Measurements from ENCODE around the gene HK2.

HK2 gene

DNA sequence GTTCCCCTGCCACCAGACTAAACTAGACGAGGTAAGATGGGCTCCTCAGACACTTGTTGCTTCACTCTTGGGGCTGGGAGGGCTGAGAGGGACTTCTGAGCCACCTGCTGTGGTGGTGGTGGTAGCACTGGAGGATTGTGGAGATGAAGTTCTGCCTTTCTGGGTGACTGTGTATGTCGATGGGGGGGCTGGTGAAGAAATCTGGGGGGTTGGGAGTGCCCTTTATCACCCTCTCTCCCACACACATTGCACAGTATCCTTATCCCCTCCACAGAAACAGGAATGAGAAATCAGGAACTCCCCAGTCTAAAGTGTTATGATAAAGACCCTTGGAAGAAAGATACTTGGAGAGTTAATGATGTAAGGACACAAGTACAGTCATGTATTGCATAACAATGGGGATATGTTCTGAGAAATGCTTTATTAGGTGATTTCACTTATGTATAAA lies 38.5 kb downstream of the HK2 start:
- Histone ChIP-seq H3K27me3 (replicated peaks; ENCODE audit: control insufficient read depth, insufficient read depth, low read length) (no peaks in the 10 kb centered on the region), H3K9ac (ENCODE audit: low read length) (no peak overlapping the region), H3K36me3 (ENCODE audit: control insufficient read depth, insufficient read depth, low read length, severe bottlenecking) (peaks cover 84% of the 10 kb centered on the region), H3K4me1 (ENCODE audit: control insufficient read depth, insufficient read depth, low read length) (peaks cover 57% of the 10 kb centered on the region), H3K4me3 (ENCODE audit: low read length) (no peak overlapping the region), H3K9me3 (ENCODE audit: control insufficient read depth, low read length) (no peaks in the 10 kb centered on the region)
- DNase-seq (ENCODE audit: low read depth), result no peak

DNA sequence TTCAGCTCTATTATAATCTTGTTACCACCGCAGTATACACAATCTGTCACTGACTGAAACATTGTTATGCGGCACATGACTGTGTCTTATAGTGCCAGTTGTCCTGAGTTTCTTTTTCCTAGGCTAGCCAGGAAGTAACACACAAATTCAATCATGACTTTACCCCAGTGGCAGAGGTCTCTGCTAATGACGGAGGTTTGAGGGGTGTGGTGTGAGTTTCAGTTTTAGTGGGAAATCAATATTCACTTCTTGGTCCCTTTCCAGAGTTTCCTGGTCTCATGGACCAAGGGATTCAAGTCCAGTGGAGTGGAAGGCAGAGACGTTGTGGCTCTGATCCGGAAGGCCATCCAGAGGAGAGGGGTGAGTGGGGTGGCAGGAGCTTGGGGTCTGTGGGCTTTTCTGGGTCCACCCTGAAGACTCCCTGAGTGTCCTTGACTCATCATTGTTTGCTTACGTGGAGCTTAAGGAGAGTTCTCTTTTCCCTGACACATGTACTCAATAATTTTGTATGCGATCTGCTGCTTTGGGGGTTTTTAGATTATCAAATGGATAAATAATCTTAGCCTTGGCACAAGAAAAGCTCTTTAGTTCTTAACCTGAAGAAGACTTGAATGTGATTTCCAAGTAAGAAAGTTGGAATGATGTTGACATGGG lies 39.2 kb downstream of the HK2 start:
- Histone ChIP-seq H3K27me3 (replicated peaks; ENCODE audit: control insufficient read depth, insufficient read depth, low read length) (no peaks in the 10 kb centered on the region), H3K9ac (ENCODE audit: low read length) (no peak overlapping the region), H3K9me3 (ENCODE audit: control insufficient read depth, low read length) (no peaks in the 10 kb centered on the region), H3K36me3 (ENCODE audit: control insufficient read depth, insufficient read depth, low read length, severe bottlenecking) (peaks cover 84% of the 10 kb centered on the region), H3K4me3 (ENCODE audit: low read length) (no peak overlapping the region), H3K4me1 (ENCODE audit: control insufficient read depth, insufficient read depth, low read length) (peaks cover 53% of the 10 kb centered on the region)
- DNase-seq (ENCODE audit: low read depth), result no peak

DNA sequence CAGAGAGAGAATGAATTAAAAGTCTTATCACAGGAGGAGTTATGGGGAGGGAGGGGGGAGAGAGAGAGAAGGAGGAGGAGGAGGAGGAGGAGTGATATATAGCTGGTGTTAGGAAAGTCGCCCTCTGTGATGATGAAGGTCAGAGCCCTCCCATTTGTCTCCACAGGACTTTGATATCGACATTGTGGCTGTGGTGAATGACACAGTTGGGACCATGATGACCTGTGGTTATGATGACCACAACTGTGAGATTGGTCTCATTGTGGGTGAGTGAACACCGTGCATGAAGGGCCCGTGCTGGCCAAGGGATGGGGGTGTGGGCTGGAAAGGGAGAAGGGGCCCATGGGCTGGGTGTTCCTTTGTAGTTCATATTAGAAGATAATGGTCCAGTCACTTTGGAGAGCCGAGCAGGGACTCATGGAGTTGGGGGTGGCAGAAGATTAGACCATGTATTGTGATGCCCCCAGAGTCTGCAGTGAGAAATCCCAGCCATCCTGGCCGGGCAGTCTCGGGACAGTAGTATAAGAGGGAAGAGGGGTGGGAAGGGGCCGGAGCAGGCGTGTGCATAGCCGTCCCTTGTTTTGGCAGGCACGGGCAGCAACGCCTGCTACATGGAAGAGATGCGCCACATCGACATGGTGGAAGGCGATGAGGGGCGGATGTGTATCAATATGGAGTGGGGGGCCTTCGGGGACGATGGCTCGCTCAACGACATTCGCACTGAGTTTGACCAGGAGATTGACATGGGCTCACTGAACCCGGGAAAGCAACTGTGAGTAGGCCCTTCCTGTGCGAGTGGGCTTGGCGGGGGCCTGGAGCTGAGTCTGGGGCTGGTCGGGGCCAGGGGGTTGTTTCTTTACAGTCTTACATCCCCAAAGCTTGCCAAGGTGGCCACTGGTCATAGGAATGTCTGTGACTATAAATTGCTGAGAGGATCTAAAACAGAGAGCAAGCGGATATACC lies 40.0 kb downstream of the HK2 start:
- no peak for DNase-seq (ENCODE audit: low read depth)
- H3K4me3 ChIP-seq (ENCODE audit: low read length), result no peak overlapping the region
- H3K9ac ChIP-seq (ENCODE audit: low read length), result peak overlapping the region; percentile 65
- H3K27me3 ChIP-seq (replicated peaks; ENCODE audit: control insufficient read depth, insufficient read depth, low read length), result no peaks in the 10 kb centered on the region
- H3K4me1 ChIP-seq (ENCODE audit: control insufficient read depth, insufficient read depth, low read length), result peaks cover 51% of the 10 kb centered on the region
- H3K9me3 ChIP-seq (ENCODE audit: control insufficient read depth, low read length), result no peaks in the 10 kb centered on the region
- peaks cover 84% of the 10 kb centered on the region for H3K36me3 ChIP-seq (ENCODE audit: control insufficient read depth, insufficient read depth, low read length, severe bottlenecking)

- Histone ChIP-seq H3K9ac (ENCODE audit: low read length) (peak overlapping the region; percentile 74), H3K36me3 (ENCODE audit: control insufficient read depth, insufficient read depth, low read length, severe bottlenecking) (peaks cover 84% of the 10 kb centered on the region), H3K9me3 (ENCODE audit: control insufficient read depth, low read length) (no peaks in the 10 kb centered on the region), H3K27me3 (replicated peaks; ENCODE audit: control insufficient read depth, insufficient read depth, low read length) (no peaks in the 10 kb centered on the region), H3K4me1 (ENCODE audit: control insufficient read depth, insufficient read depth, low read length) (peaks cover 49% of the 10 kb centered on the region), H3K4me3 (ENCODE audit: low read length) (no peak overlapping the region)
- peak; percentile 91 for DNase-seq (ENCODE audit: low read depth)
Observed at GRCh38 chr2:74876081-74876886, 42.4 kb downstream of the HK2 start.

DNA sequence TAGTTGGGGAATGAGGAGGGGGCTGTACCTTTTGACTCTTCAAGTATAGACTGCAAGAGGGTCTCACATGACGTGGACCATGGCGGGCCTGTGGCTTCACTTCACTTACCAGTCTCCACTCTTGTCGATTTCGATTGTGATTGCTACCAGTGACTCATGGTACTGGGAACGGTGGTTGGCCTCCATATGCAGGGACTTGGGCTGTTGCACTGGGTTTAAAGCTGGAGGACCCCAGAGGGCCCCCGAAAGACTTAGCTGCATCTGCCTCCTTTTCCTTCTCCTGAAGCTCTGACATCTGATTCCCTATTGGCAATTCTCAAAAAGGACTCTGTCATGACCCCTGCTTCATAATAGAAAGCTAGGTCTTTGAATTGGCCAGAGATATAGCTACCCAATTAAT lies 43.4 kb downstream of the HK2 start:
- no peak overlapping the region for H3K4me3 ChIP-seq (ENCODE audit: low read length)
- no peaks in the 10 kb centered on the region for H3K9me3 ChIP-seq (ENCODE audit: control insufficient read depth, low read length)
- no peak for DNase-seq (ENCODE audit: low read depth)
- no peak overlapping the region for H3K9ac ChIP-seq (ENCODE audit: low read length)
- peaks cover 40% of the 10 kb centered on the region for H3K4me1 ChIP-seq (ENCODE audit: control insufficient read depth, insufficient read depth, low read length)
- no peaks in the 10 kb centered on the region for H3K27me3 ChIP-seq (replicated peaks; ENCODE audit: control insufficient read depth, insufficient read depth, low read length)
- peaks cover 84% of the 10 kb centered on the region for H3K36me3 ChIP-seq (ENCODE audit: control insufficient read depth, insufficient read depth, low read length, severe bottlenecking)

DNA sequence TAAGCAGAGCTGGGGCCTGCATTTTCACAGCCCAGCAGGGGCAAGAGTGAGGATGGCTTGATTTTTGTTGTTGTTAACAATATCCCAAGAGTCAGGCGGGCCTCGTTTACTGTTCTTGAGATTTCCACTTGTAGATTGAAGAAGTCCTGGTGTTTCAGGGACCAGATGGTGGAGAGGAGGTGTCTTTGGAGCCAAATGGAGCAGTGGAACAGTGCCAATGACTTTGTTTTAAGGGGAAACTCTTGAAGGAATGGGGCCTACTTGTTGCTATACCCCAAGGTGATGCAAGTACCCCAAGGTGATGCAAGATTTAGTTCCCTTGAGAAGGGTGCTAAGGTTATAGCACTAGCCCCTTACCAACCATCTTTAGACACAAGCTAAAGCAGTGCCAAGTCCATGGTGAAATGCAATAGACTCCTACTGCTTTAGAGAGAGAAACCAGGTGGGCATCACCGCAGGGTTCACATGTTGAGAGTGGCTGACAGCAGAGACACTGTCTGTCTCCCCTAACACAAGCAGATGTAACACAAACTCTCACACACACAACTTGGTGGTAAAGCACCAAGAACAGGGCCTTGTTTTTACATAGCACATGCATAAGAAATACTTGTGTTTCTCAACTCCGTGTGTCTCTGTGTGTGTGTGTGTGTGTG lies 44.0 kb downstream of the HK2 start:
- no peaks in the 10 kb centered on the region for H3K9me3 ChIP-seq (ENCODE audit: control insufficient read depth, low read length)
- no peaks in the 10 kb centered on the region for H3K27me3 ChIP-seq (replicated peaks; ENCODE audit: control insufficient read depth, insufficient read depth, low read length)
- H3K9ac ChIP-seq (ENCODE audit: low read length), result no peak overlapping the region
- H3K4me1 ChIP-seq (ENCODE audit: control insufficient read depth, insufficient read depth, low read length), result peaks cover 35% of the 10 kb centered on the region
- H3K4me3 ChIP-seq (ENCODE audit: low read length), result no peak overlapping the region
- peaks cover 84% of the 10 kb centered on the region for H3K36me3 ChIP-seq (ENCODE audit: control insufficient read depth, insufficient read depth, low read length, severe bottlenecking)
- DNase-seq (ENCODE audit: low read depth), result no peak

DNA sequence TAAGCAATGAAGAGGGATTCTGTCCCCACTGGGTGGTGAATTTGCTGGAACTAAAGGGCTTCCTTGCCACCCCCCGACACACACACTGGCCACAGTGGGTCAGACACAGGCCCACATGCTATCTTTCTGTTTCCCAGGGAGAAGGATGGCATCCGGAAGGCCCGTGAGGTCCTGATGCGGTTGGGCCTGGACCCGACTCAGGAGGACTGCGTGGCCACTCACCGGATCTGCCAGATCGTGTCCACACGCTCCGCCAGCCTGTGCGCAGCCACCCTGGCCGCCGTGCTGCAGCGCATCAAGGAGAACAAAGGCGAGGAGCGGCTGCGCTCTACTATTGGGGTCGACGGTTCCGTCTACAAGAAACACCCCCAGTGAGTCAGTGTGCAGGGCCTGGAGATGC lies 44.6 kb downstream of the HK2 start:
- Histone ChIP-seq H3K4me1 (ENCODE audit: control insufficient read depth, insufficient read depth, low read length) (peaks cover 29% of the 10 kb centered on the region), H3K36me3 (ENCODE audit: control insufficient read depth, insufficient read depth, low read length, severe bottlenecking) (peaks cover 84% of the 10 kb centered on the region)
- no peak for DNase-seq (ENCODE audit: low read depth)

GRCh38 chr2:74880054-74880728 lies 46.3 kb downstream of the HK2 start:
- DNase-seq (ENCODE audit: low read depth), result no peak
- H3K4me3 ChIP-seq (ENCODE audit: low read length), result no peak overlapping the region
- H3K36me3 ChIP-seq (ENCODE audit: control insufficient read depth, insufficient read depth, low read length, severe bottlenecking), result peaks cover 94% of the 10 kb centered on the region
- H3K27me3 ChIP-seq (replicated peaks; ENCODE audit: control insufficient read depth, insufficient read depth, low read length), result no peaks in the 10 kb centered on the region
- no peak overlapping the region for H3K9ac ChIP-seq (ENCODE audit: low read length)
- H3K4me1 ChIP-seq (ENCODE audit: control insufficient read depth, insufficient read depth, low read length), result peaks cover 14% of the 10 kb centered on the region
- H3K9me3 ChIP-seq (ENCODE audit: control insufficient read depth, low read length), result no peaks in the 10 kb centered on the region

More for the DNA sequence above, 44.6 kb downstream of the HK2 start:
- H3K27me3 ChIP-seq (replicated peaks; ENCODE audit: control insufficient read depth, insufficient read depth, low read length), result no peaks in the 10 kb centered on the region
- H3K9me3 ChIP-seq (ENCODE audit: control insufficient read depth, low read length), result no peaks in the 10 kb centered on the region
- no peak overlapping the region for H3K9ac ChIP-seq (ENCODE audit: low read length)
- no peak overlapping the region for H3K4me3 ChIP-seq (ENCODE audit: low read length)

- H3K4me3 ChIP-seq (ENCODE audit: low read length), result no peak overlapping the region
- peaks cover 98% of the 10 kb centered on the region for H3K36me3 ChIP-seq (ENCODE audit: control insufficient read depth, insufficient read depth, low read length, severe bottlenecking)
- no peak for DNase-seq (ENCODE audit: low read depth)
- no peaks in the 10 kb centered on the region for H3K27me3 ChIP-seq (replicated peaks; ENCODE audit: control insufficient read depth, insufficient read depth, low read length)
- H3K9me3 ChIP-seq (ENCODE audit: control insufficient read depth, low read length), result no peaks in the 10 kb centered on the region
- H3K4me1 ChIP-seq (ENCODE audit: control insufficient read depth, insufficient read depth, low read length), result peaks cover 6% of the 10 kb centered on the region
- H3K9ac ChIP-seq (ENCODE audit: low read length), result no peak overlapping the region
Observed at GRCh38 chr2:74881176-74881575, 47.2 kb downstream of the HK2 start.

DNA sequence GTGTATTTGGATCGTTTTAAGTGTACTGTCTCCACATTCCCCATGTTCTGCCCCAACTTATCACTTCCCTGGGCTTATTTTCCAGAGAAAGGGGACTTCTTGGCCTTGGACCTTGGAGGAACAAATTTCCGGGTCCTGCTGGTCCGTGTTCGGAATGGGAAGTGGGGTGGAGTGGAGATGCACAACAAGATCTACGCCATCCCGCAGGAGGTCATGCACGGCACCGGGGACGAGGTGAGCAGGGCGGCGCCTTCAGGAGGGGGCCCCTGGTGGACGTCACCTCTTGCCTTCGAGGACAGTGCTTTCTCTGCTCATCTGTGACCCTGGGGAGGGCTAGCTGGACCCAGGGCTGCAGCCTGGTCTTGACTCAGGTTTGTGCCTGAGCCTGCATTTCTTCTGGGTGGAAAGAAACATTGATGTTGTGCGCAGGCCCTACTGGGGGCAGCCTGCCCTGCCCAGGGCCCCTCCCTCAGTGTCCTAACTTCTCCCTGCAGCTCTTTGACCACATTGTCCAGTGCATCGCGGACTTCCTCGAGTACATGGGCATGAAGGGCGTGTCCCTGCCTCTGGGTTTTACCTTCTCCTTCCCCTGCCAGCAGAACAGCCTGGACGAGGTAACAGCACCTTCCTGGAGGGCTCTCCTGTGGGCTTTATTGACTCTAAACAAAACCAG lies 47.8 kb downstream of the HK2 start:
- Histone ChIP-seq H3K27me3 (replicated peaks; ENCODE audit: control insufficient read depth, insufficient read depth, low read length) (no peaks in the 10 kb centered on the region), H3K9ac (ENCODE audit: low read length) (no peak overlapping the region), H3K9me3 (ENCODE audit: control insufficient read depth, low read length) (no peaks in the 10 kb centered on the region), H3K4me3 (ENCODE audit: low read length) (no peak overlapping the region), H3K4me1 (ENCODE audit: control insufficient read depth, insufficient read depth, low read length) (peaks cover 11% of the 10 kb centered on the region), H3K36me3 (ENCODE audit: control insufficient read depth, insufficient read depth, low read length, severe bottlenecking) (peaks cover 100% of the 10 kb centered on the region)
- DNase-seq (ENCODE audit: low read depth), result no peak
